GM12801 (cell line): ENCODE measurements around the gene DAND5.

Experiments
- CTCF ChIP-seq: IDR thresholded peaks from one replicate; pipeline ENCODE4 v1.5.1; 2011; ENCODE audit warnings: control low read depth; ENCODE audit not compliant: insufficient read length; ENCODE audit errors: extremely low read depth

DAND5 gene

DNA sequence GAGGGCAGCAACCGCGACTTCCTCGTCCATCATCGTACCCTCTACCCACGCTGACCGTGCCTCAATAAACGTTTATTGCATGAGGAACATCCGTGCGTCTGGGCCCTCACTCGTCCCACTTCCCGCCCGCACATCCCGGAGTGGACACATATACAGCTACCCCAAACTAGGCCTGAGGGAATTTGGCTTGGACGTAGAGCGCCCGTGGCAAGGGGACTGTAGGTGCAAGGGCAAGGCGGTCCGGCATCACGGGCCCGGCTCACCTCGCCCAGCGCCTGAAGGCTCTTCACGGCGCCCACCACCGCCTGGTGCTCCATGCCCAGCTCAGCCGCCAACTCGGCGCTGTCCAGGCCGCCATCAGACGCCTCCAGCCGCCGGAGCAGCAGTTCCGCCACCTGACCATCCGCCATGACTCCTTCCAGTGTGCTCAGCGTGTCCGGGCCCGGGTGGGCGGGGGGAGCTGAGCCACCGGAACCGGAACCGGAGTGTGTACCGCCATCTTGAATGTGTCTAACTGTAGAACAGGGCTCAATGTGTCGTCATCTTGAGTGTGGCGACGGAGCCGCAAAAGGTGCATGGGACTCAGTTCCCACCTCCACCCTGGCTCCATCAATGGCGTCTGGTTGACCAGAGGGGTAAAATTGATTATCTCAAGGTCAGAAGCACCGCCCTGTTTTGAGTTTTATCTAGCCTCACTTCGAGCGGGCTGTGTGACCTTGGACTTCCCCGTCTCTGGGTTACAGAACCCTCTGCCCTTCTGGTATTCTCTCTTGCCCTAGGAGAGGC is 35.9 kb upstream of the DAND5 start, which contains the start of gene FARSA:
FARSA (minus strand) TSS at position 425 of the 786 bp plus-strand sequence; CDS start at position 410, 15 bp downstream.
- no peak for TF ChIP-seq CTCF

- TF ChIP-seq CTCF = no peak
Observed at GRCh38 chr19:12935071-12935470, 34.3 kb upstream of the DAND5 start.

DNA sequence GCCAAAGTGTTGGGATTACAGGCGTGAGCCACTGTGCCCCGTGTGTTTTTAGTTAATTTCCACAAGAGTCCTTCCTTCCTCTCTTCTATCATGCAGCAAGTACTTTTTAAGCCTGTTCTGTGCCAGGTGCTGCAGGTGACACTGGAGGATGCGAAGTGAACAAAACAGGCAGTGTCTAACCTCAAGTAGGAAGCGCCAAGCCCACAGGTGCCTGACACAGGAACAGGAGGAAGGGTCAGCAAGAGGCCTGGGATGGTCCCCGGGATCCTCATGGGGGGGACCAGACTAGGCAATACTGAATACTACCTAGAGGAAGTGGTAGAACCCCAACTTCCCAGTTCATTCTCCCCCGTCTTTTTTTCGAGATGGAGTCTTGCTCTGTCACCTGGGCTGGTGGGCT is 32.8 kb upstream of the DAND5 start:
- TF ChIP-seq CTCF = no peak

GRCh38 chr19:12937093-12937926 is 32.1 kb upstream of the DAND5 start:
- TF ChIP-seq CTCF = no peak

- TF ChIP-seq CTCF = no peak
Observed at GRCh38 chr19:12937927-12938778, 31.2 kb upstream of the DAND5 start, which contains the start of gene CALR. Gene CALR (plus strand): TSS chr19:12938609. CDS start chr19:12938680, 71 bp downstream.

GRCh38 chr19:12938779-12939601 is 30.4 kb upstream of the DAND5 start:
- no peak for TF ChIP-seq CTCF
